Measurements from ENCODE around the gene SERTAD2. TPM values are rescaled to one million over a fixed set of nuclear protein-coding genes. Genes with fewer than 3 reads are reported as not detected.

The SERTAD2 gene
- total RNA-seq, 1 donor from 2014 or later: 19.1 TPM

GRCh38 chr2:64581777-64582539 is 71.8 kb downstream of the SERTAD2 start:
- no peak for DNase-seq (ENCODE audit: low spot score)
- H3K27me3 Mint-ChIP-seq (ENCODE audit: insufficient read depth, low read depth): no peaks in the 10 kb centered on the region
- no peak overlapping the region for H2AFZ ChIP-seq (replicated peaks)
- no peaks in the 10 kb centered on the region for H3K4me1 ChIP-seq
- H3K4me3 ChIP-seq: no peak overlapping the region
- H3K36me3 Mint-ChIP-seq: peaks cover 6% of the 10 kb centered on the region
- H3K36me3 ChIP-seq: peaks cover 19% of the 10 kb centered on the region
- no peak overlapping the region for H3K27ac Mint-ChIP-seq
- no peaks in the 10 kb centered on the region for H4K20me1 ChIP-seq (ENCODE audit: low read depth)
- H3K4me1 Mint-ChIP-seq: no peaks in the 10 kb centered on the region
- H3K9me3 Mint-ChIP-seq: no peaks in the 10 kb centered on the region
- peaks cover 23% of the 10 kb centered on the region for H3F3A ChIP-seq (ENCODE audit: low read depth)
- no peak overlapping the region for H3K4me2 ChIP-seq
- no peak overlapping the region for H3K4me3 Mint-ChIP-seq
- no peak overlapping the region for H3K27ac ChIP-seq
- no peak overlapping the region for H3K9ac ChIP-seq
- no peaks in the 10 kb centered on the region for H3K9me3 ChIP-seq (ENCODE audit: low read depth)
- no peaks in the 10 kb centered on the region for H3K79me2 ChIP-seq (ENCODE audit: low read depth)
- TF ChIP-seq EZH2 (IDR thresholded peaks at IDR 0.05) (no peak), EZH2phosphoT487 (IDR thresholded peaks at IDR 0.05) (no peak)
- TF ChIP-seq, protein P1, sequence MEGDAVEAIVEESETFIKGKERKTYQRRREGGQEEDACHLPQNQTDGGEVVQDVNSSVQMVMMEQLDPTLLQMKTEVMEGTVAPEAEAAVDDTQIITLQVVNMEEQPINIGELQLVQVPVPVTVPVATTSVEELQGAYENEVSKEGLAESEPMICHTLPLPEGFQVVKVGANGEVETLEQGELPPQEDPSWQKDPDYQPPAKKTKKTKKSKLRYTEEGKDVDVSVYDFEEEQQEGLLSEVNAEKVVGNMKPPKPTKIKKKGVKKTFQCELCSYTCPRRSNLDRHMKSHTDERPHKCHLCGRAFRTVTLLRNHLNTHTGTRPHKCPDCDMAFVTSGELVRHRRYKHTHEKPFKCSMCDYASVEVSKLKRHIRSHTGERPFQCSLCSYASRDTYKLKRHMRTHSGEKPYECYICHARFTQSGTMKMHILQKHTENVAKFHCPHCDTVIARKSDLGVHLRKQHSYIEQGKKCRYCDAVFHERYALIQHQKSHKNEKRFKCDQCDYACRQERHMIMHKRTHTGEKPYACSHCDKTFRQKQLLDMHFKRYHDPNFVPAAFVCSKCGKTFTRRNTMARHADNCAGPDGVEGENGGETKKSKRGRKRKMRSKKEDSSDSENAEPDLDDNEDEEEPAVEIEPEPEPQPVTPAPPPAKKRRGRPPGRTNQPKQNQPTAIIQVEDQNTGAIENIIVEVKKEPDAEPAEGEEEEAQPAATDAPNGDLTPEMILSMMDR (IDR thresholded peaks at IDR 0.05): no peak
- no peaks in the 10 kb centered on the region for H3K27me3 ChIP-seq

Other genes starting within 250 kb of the SERTAD2 start
- gene LGALSL, start 199.8 kb downstream of the SERTAD2 start, total RNA-seq (ENCODE audit: low replicate concordance): 24.3 and 31.1 TPM in 2 replicates
- 26.3 and 32.2 TPM in 2 replicates for gene AFTPH, start 129.6 kb downstream of the SERTAD2 start, total RNA-seq (ENCODE audit: low replicate concordance)

Data from neural progenitor cell (in vitro differentiated cells).